Mesenchymal stem cell (in vitro differentiated cells and primary cell): ENCODE measurements around the gene ABLIM2.
A peak's percentile ranks its signal among the peaks of the same experiment; 100 is the strongest.

Source experiments
- DNase-seq: peaks from one replicate; pipeline ENCODE4 v3.0.0-alpha.2; 2013
- H2AFZ ChIP-seq: one replicate; pipeline ENCODE4 v1.6.1; 2013; ENCODE audit warnings: low read depth, mild to moderate bottlenecking, control low read depth, inconsistent platforms, low read length, moderate library complexity
- H2AK5ac ChIP-seq: 2 replicates; pipeline ENCODE4 v1.6.1; 2013; ENCODE audit warnings: low read length, moderate library complexity, mild to moderate bottlenecking, inconsistent platforms; ENCODE audit not compliant: severe bottlenecking
- H2BK120ac ChIP-seq: one replicate; pipeline ENCODE4 v1.6.1; 2013; ENCODE audit warnings: low read depth, mild to moderate bottlenecking, inconsistent platforms, low read length, moderate library complexity
- H2BK12ac ChIP-seq, 2 experiments: one replicate each; pipeline ENCODE4 v1.6.1; 2013; ENCODE audit warnings: inconsistent platforms in 2 of 2, low read length in 2 of 2, mild to moderate bottlenecking in 2 of 2, moderate library complexity in 2 of 2, control low read depth in 1 of 2
- H2BK15ac ChIP-seq: one replicate; pipeline ENCODE4 v1.6.1; 2013; ENCODE audit warnings: mild to moderate bottlenecking, low read depth, inconsistent platforms; ENCODE audit not compliant: poor library complexity, severe bottlenecking
- H2BK5ac ChIP-seq: 2 replicates; pipeline ENCODE4 v1.6.1; 2013; ENCODE audit warnings: low read depth, mild to moderate bottlenecking, low read length, control low read depth, inconsistent platforms; ENCODE audit not compliant: poor library complexity, severe bottlenecking
- H3K14ac ChIP-seq, 2 experiments: one replicate each; pipeline ENCODE4 v1.6.1; 2013; ENCODE audit warnings: inconsistent platforms in 2 of 2, low read length in 2 of 2, control low read depth in 1 of 2, mild to moderate bottlenecking in 1 of 2, moderate library complexity in 1 of 2
- H3K18ac ChIP-seq, 2 experiments: one replicate each; pipeline ENCODE4 v1.6.1; 2013; ENCODE audit warnings: inconsistent platforms in 2 of 2, low read length in 2 of 2, control low read depth in 1 of 2, low read depth in 1 of 2, mild to moderate bottlenecking in 1 of 2
- H3K23ac ChIP-seq, 2 experiments: one replicate each; pipeline ENCODE4 v1.6.1; 2013; ENCODE audit warnings: inconsistent platforms in 2 of 2, low read length in 2 of 2, mild to moderate bottlenecking in 2 of 2, moderate library complexity in 2 of 2, control low read depth in 1 of 2
- H3K27ac ChIP-seq: 2 replicates; pipeline ENCODE4 v1.5.1; 2013; ENCODE audit warnings: mild to moderate bottlenecking, moderate library complexity, low read length, control low read depth, inconsistent platforms; ENCODE audit not compliant: poor library complexity, severe bottlenecking
- H3K27me3 ChIP-seq, 2 experiments: 2 replicates each; pipeline versions ENCODE4 v1.6.1 to v1.7.0; 2013; ENCODE audit warnings: low read length in 2 of 2, mild to moderate bottlenecking in 2 of 2, moderate library complexity in 2 of 2, control low read depth in 1 of 2, inconsistent platforms in 1 of 2; ENCODE audit not compliant: control insufficient read depth in 1 of 2, insufficient read depth in 1 of 2
- H3K36me3 ChIP-seq, 2 experiments: 2 replicates each; pipeline versions ENCODE4 v1.6.1 to v1.7.0; 2013; ENCODE audit warnings: low read length in 2 of 2, control low read depth in 1 of 2, inconsistent platforms in 1 of 2, low read depth in 1 of 2, mild to moderate bottlenecking in 1 of 2; ENCODE audit not compliant: insufficient read depth in 2 of 2, control insufficient read depth in 1 of 2
- H3K4ac ChIP-seq, 2 experiments: one replicate each; pipeline ENCODE4 v1.6.1; 2013; ENCODE audit warnings: inconsistent platforms in 2 of 2, low read length in 2 of 2, mild to moderate bottlenecking in 2 of 2, moderate library complexity in 2 of 2, control low read depth in 1 of 2, low read depth in 1 of 2
- H3K4me1 ChIP-seq: 2 replicates; pipeline ENCODE4 v1.6.1; 2013; ENCODE audit warnings: low read depth, low read length, control low read depth; ENCODE audit not compliant: control insufficient read depth, insufficient read depth
- H3K4me2 ChIP-seq: 2 replicates; pipeline ENCODE4 v1.6.1; 2013; ENCODE audit warnings: low read length, mild to moderate bottlenecking, inconsistent platforms; ENCODE audit not compliant: poor library complexity, severe bottlenecking
- H3K4me3 ChIP-seq, 2 experiments: 2 replicates each; pipeline versions ENCODE4 v1.5.1 to v1.7.0; 2013; ENCODE audit warnings: low read length in 2 of 2, mild to moderate bottlenecking in 2 of 2, control low read depth in 1 of 2, low read depth in 1 of 2; ENCODE audit not compliant: insufficient read depth in 1 of 2
- H3K79me1 ChIP-seq: replicated peaks from 2 replicates; pipeline ENCODE4 v1.6.1; 2013; ENCODE audit warnings: mild to moderate bottlenecking, control low read depth, low read length, inconsistent platforms; ENCODE audit not compliant: poor library complexity, severe bottlenecking
- H3K9ac ChIP-seq: 2 replicates; pipeline ENCODE4 v1.7.0; 2013; ENCODE audit warnings: mild to moderate bottlenecking, low read length, moderate library complexity
- H3K9me3 ChIP-seq: 2 replicates; pipeline ENCODE4 v1.7.0; 2013; ENCODE audit warnings: mild to moderate bottlenecking, low read length; ENCODE audit not compliant: control insufficient read depth
- H4K8ac ChIP-seq: one replicate; pipeline ENCODE4 v1.6.1; 2013; ENCODE audit warnings: inconsistent platforms, mild to moderate bottlenecking, low read length, moderate library complexity
- H4K91ac ChIP-seq: one replicate; pipeline ENCODE4 v1.6.1; 2013; ENCODE audit warnings: mild to moderate bottlenecking, low read length, inconsistent platforms
- whole genome bisulfite sequencing: methylation state at CpG from one replicate; pipeline ENCODE4 v1.1.7; 2013; ENCODE audit warnings: mixed read lengths; 5-methylcytosine and 5-hydroxymethylcytosine counted together

The ABLIM2 gene

GRCh38 chr4:8202108-8203051 lies 43.8 kb upstream of the ABLIM2 start:
- no peak overlapping the region for H3K4me2 ChIP-seq
- peak overlapping the region in 1 of 2 experiments; percentile 46 for H3K14ac ChIP-seq
- H3K4me1 ChIP-seq: peaks cover 65% of the 10 kb centered on the region
- peaks cover 0 to 28% of the 10 kb centered on the region in 2 experiments for H3K36me3 ChIP-seq
- H2BK5ac ChIP-seq: no peak overlapping the region
- H3K18ac ChIP-seq: no peak overlapping the region
- no peak for DNase-seq
- peaks cover 32% of the 10 kb centered on the region for H3K79me1 ChIP-seq
- no peak overlapping the region for H2BK120ac ChIP-seq
- H2AK5ac ChIP-seq: no peak overlapping the region
- no peak overlapping the region for H2BK12ac ChIP-seq
- H3K27me3 ChIP-seq: peaks cover 0 to 3% of the 10 kb centered on the region in 2 experiments
- WGBS: 91% methylated on average over 17 of the region's 21 CpGs
- H2AFZ ChIP-seq: no peak overlapping the region
- H3K9me3 ChIP-seq: no peaks in the 10 kb centered on the region
- peak overlapping the region; percentile 37 for H2BK15ac ChIP-seq
- H3K23ac ChIP-seq: peak overlapping the region in 1 of 2 experiments; percentile 28
- H3K27ac ChIP-seq: no peak overlapping the region
- H3K9ac ChIP-seq: no peak overlapping the region
- H3K4me3 ChIP-seq: no peak overlapping the region
- peak overlapping the region; percentile 16 for H4K8ac ChIP-seq
- H3K4ac ChIP-seq: no peak overlapping the region
- peak overlapping the region; percentile 34 for H4K91ac ChIP-seq

- Histone ChIP-seq H3K4me3 (peak overlapping the region in 1 of 2 experiments; percentile 73), H3K27ac (no peak overlapping the region), H2BK15ac (peak overlapping the region; percentile 64), H3K9me3 (no peaks in the 10 kb centered on the region), H3K9ac (peak overlapping the region; percentile 32), H3K27me3 (peaks cover 0 to 3% of the 10 kb centered on the region in 2 experiments), H3K18ac (peak overlapping the region in 1 of 2 experiments; percentile 18), H2AFZ (no peak overlapping the region), H3K4me1 (peaks cover 65% of the 10 kb centered on the region), H3K4ac (peak overlapping the region in 1 of 2 experiments; percentile 19), H4K91ac (peak overlapping the region; percentile 52), H3K23ac (no peak overlapping the region), H3K79me1 (peaks cover 32% of the 10 kb centered on the region), H3K36me3 (peaks cover 0 to 27% of the 10 kb centered on the region in 2 experiments), H2BK5ac (no peak overlapping the region), H3K4me2 (peak overlapping the region; percentile 12), H2AK5ac (no peak overlapping the region), H4K8ac (no peak overlapping the region), H3K14ac (no peak overlapping the region), H2BK120ac (no peak overlapping the region), H2BK12ac (peak overlapping the region; percentile 12 to 38)
- WGBS: 57% methylated on average over 9 of the region's 9 CpGs
- no peak for DNase-seq
Observed at GRCh38 chr4:8201321-8201781, 42.7 kb upstream of the ABLIM2 start.

GRCh38 chr4:8200302-8200975 lies 41.8 kb upstream of the ABLIM2 start:
- peak; percentile 28 for DNase-seq
- Histone ChIP-seq H3K18ac (peak overlapping the region; percentile 95 to 97), H3K9me3 (no peaks in the 10 kb centered on the region), H3K4me1 (peaks cover 62% of the 10 kb centered on the region), H3K9ac (peak overlapping the region; percentile 32), H2AFZ (no peak overlapping the region), H4K8ac (peak overlapping the region; percentile 95), H2BK120ac (peak overlapping the region; percentile 96), H4K91ac (peak overlapping the region; percentile 89), H3K4me2 (peak overlapping the region; percentile 71), H3K23ac (peak overlapping the region in 1 of 2 experiments; percentile 43), H2BK5ac (no peak overlapping the region), H3K4ac (peak overlapping the region; percentile 84 to 92), H2AK5ac (peak overlapping the region; percentile 76), H3K27me3 (peaks cover 0 to 10% of the 10 kb centered on the region in 2 experiments), H3K14ac (peak overlapping the region in 1 of 2 experiments; percentile 41), H3K27ac (no peak overlapping the region), H3K79me1 (peaks cover 28% of the 10 kb centered on the region), H2BK15ac (peak overlapping the region; percentile 77), H3K4me3 (peak overlapping the region; percentile 22 to 73), H2BK12ac (peak overlapping the region; percentile 97 to 98), H3K36me3 (peaks cover 0 to 18% of the 10 kb centered on the region in 2 experiments)
- 88% methylated on average over 30 of the region's 30 CpGs for WGBS
